GM23248 (cell line): ENCODE measurements around the gene PLD1. TPM values are rescaled to one million over a fixed set of nuclear protein-coding genes. Genes with fewer than 3 reads are reported as not detected.

ENCODE experiments used
- DNase-seq: peaks from one replicate; pipeline ENCODE4 v3.0.0-alpha.2; 2015
- H2AFZ ChIP-seq: fragments of 200-600 bp; sonication (generic); 2 replicates; pipeline ENCODE4 v1.6.1; 2016; ENCODE audit warnings: antibody characterized with exemption
- H3F3A ChIP-seq: fragments of 200-600 bp; sonication (generic); 2 replicates; pipeline ENCODE4 v1.6.1; 2016; ENCODE audit warnings: mild to moderate bottlenecking, antibody characterized with exemption, mixed run types; ENCODE audit not compliant: insufficient read depth
- H3K27ac ChIP-seq: fragments of 200-600 bp; sonication (generic); 2 replicates; pipeline ENCODE4 v1.5.1; 2016; ENCODE audit warnings: mild to moderate bottlenecking
- H3K27me3 ChIP-seq: fragments of 200-600 bp; sonication (generic); replicated peaks from 2 replicates; pipeline ENCODE4 v1.6.1; 2016; ENCODE audit warnings: mild to moderate bottlenecking; ENCODE audit not compliant: insufficient read depth
- H3K36me3 ChIP-seq: fragments of 200-600 bp; sonication (generic); 2 replicates; pipeline ENCODE4 v1.6.1; 2016; ENCODE audit warnings: low read depth, mild to moderate bottlenecking
- H3K4me1 ChIP-seq: fragments of 200-600 bp; sonication (generic); 2 replicates; pipeline ENCODE4 v1.6.1; 2016; ENCODE audit warnings: mild to moderate bottlenecking; ENCODE audit not compliant: insufficient read depth
- H3K4me2 ChIP-seq: fragments of 200-600 bp; sonication (generic); one replicate; pipeline ENCODE4 v1.6.1; 2016; ENCODE audit warnings: mild to moderate bottlenecking; ENCODE audit not compliant: unreplicated experiment
- H3K4me3 ChIP-seq: fragments of 200-600 bp; sonication (generic); 2 replicates; pipeline ENCODE4 v1.5.1; 2016; ENCODE audit warnings: mild to moderate bottlenecking
- H3K79me2 ChIP-seq: fragments of 200-600 bp; sonication (generic); 2 replicates; pipeline ENCODE4 v1.6.1; 2016; ENCODE audit warnings: mild to moderate bottlenecking; ENCODE audit not compliant: insufficient read depth
- H3K9ac ChIP-seq: fragments of 200-600 bp; sonication (generic); 2 replicates; pipeline ENCODE4 v1.6.1; 2016; ENCODE audit warnings: mild to moderate bottlenecking
- H3K9me2 ChIP-seq: fragments of 200-600 bp; sonication (generic); 2 replicates; pipeline ENCODE4 v1.6.1; 2016; ENCODE audit warnings: mixed run types, mild to moderate bottlenecking, moderate library complexity; ENCODE audit not compliant: insufficient read depth
- H3K9me3 ChIP-seq: fragments of 200-600 bp; sonication (generic); one replicate; pipeline ENCODE4 v1.6.1; 2017; ENCODE audit warnings: low read depth
- H4K20me1 ChIP-seq: fragments of 200-600 bp; sonication (generic); 2 replicates; pipeline ENCODE4 v1.6.0; 2016; ENCODE audit not compliant: insufficient read depth
- EZH2 ChIP-seq: fragments of 200-600 bp; sonication (generic); IDR thresholded peaks from 2 replicates; pipeline ENCODE4 v1.6.1; 2018; ENCODE audit warnings: antibody characterized with exemption, mild to moderate bottlenecking; ENCODE audit not compliant: insufficient read depth, poor library complexity, severe bottlenecking
- EZH2phosphoT487 ChIP-seq: fragments of 200-600 bp; sonication (generic); IDR thresholded peaks from 2 replicates; pipeline ENCODE4 v1.6.1; 2018; ENCODE audit warnings: antibody characterized with exemption, moderate library complexity, mild to moderate bottlenecking, low read depth; ENCODE audit not compliant: insufficient read depth
- WGBS, 2 experiments: methylation state at CpG; one replicate each; pipeline ENCODE4 v1.1.6; 2015 to 2017; ENCODE audit warnings: low lambda C conversion rate in 2 of 2, low coverage in 1 of 2; ENCODE audit errors: missing lambda C conversion rate in 2 of 2; 5-methylcytosine and 5-hydroxymethylcytosine counted together
- in situ Hi-C: fragments of 300-500 bp; cut with MboI; formaldehyde crosslinking; loops from 2 replicates; pipeline ENCODE4 v1.15.0; 2020
- polyA plus RNA-seq: library from polyadenylated mRNA; unstranded; fragments of >200 nt; fragmentation: Nextera tagmentation; extraction: Ambion mirVana; gene quantifications from 2 replicates; pipeline ENCODE4 v1.2.1, GENCODE V29; 2016
- total RNA-seq: library from RNA; depleted of rRNA; stranded (reverse); fragments of >200 nt; shearing (Covaris generic); gene quantifications from 2 replicates; pipeline ENCODE4 v1.2.3, GENCODE V29; 2014

PLD1 gene
- total and polyA plus RNA-seq, 2 experiments from 2014 or later: 3.0 to 4.6 TPM

- no peak for DNase-seq
- no peaks in the 10 kb centered on the region for H3K27me3 ChIP-seq
- H3K79me2 ChIP-seq: no peaks in the 10 kb centered on the region
- no peak overlapping the region for H3K4me3 ChIP-seq
- H3K27ac ChIP-seq: no peak overlapping the region
- H4K20me1 ChIP-seq: no peaks in the 10 kb centered on the region
- H3K4me2 ChIP-seq: no peak overlapping the region
- in situ Hi-C loops: loop anchor here (10.0 to 25.0 kb wide), 3 partner anchors 381 to 604 kb away; no protein-coding TSS in a partner anchor
- peaks cover 9% of the 10 kb centered on the region; the same call in 1 of the 2 replicates for H3K4me1 ChIP-seq
- H2AFZ ChIP-seq: no peak overlapping the region
- no peak overlapping the region for H3K9ac ChIP-seq
- H3K9me2 ChIP-seq: no peaks in the 10 kb centered on the region
- no peaks in the 10 kb centered on the region for H3K36me3 ChIP-seq
- TF ChIP-seq EZH2 (no peak), EZH2phosphoT487 (no peak)
- no peaks in the 10 kb centered on the region for H3F3A ChIP-seq
- no peaks in the 10 kb centered on the region for H3K9me3 ChIP-seq
These were observed 241.5 kb downstream of the PLD1 start for GRCh38 chr3:171568766-171569165.

GRCh38 chr3:171566803-171567422 is 243.4 kb downstream of the PLD1 start:
- H3K4me3 ChIP-seq: no peak overlapping the region
- no peaks in the 10 kb centered on the region for H3K9me2 ChIP-seq
- DNase-seq: peak; percentile 58
- no peaks in the 10 kb centered on the region for H3K36me3 ChIP-seq
- H3K27ac ChIP-seq: no peak overlapping the region
- in situ Hi-C loops: loop anchor here (10.0 to 25.0 kb wide), 3 partner anchors 380 to 602 kb away; no protein-coding TSS in a partner anchor
- 0 to 3% methylated on average over 4 of the region's 4 CpGs for WGBS, 2 experiments
- H3F3A ChIP-seq: no peaks in the 10 kb centered on the region
- no peak overlapping the region for H3K9ac ChIP-seq
- peaks cover 9% of the 10 kb centered on the region; the same call in 1 of the 2 replicates for H3K4me1 ChIP-seq
- H3K27me3 ChIP-seq: no peaks in the 10 kb centered on the region
- no peak overlapping the region for H3K4me2 ChIP-seq
- no peaks in the 10 kb centered on the region for H3K9me3 ChIP-seq
- TF ChIP-seq EZH2 (no peak), EZH2phosphoT487 (no peak)
- no peaks in the 10 kb centered on the region for H3K79me2 ChIP-seq
- no peaks in the 10 kb centered on the region for H4K20me1 ChIP-seq
- H2AFZ ChIP-seq: no peak overlapping the region

- Histone ChIP-seq H3K79me2 (no peaks in the 10 kb centered on the region), H4K20me1 (no peaks in the 10 kb centered on the region), H3K27me3 (no peaks in the 10 kb centered on the region), H3K9me2 (no peaks in the 10 kb centered on the region), H3K4me1 (peaks cover 9% of the 10 kb centered on the region; the same call in 1 of the 2 replicates), H3K9me3 (no peaks in the 10 kb centered on the region), H3K4me2 (no peak overlapping the region), H3F3A (no peaks in the 10 kb centered on the region), H3K9ac (no peak overlapping the region), H3K36me3 (no peaks in the 10 kb centered on the region), H2AFZ (no peak overlapping the region), H3K27ac (no peak overlapping the region), H3K4me3 (no peak overlapping the region)
- in situ Hi-C loops: loop anchor here (10.0 to 25.0 kb wide), 3 partner anchors 378 to 601 kb away; no protein-coding TSS in a partner anchor
- TF ChIP-seq EZH2phosphoT487 (no peak), EZH2 (no peak)
- DNase-seq: peak; percentile 53
- WGBS, 2 experiments: 71 to 74% methylated on average over 2 of the region's 2 CpGs
These were observed 244.7 kb downstream of the PLD1 start for GRCh38 chr3:171565481-171566058.

GRCh38 chr3:171564748-171565480 is 245.4 kb downstream of the PLD1 start:
- H3K9me3 ChIP-seq: no peaks in the 10 kb centered on the region
- H2AFZ ChIP-seq: no peak overlapping the region
- H3K4me2 ChIP-seq: no peak overlapping the region
- H3K4me1 ChIP-seq: peaks cover 9% of the 10 kb centered on the region; the same call in 1 of the 2 replicates
- no peaks in the 10 kb centered on the region for H3K27me3 ChIP-seq
- 68 to 80% methylated on average over 6 of the region's 6 CpGs for WGBS, 2 experiments
- no peak for TF ChIP-seq EZH2
- no peak for TF ChIP-seq EZH2phosphoT487
- H3K27ac ChIP-seq: no peak overlapping the region
- H3K9ac ChIP-seq: no peak overlapping the region
- no peaks in the 10 kb centered on the region for H3K9me2 ChIP-seq
- in situ Hi-C loops: loop anchor here (10.0 to 25.0 kb wide), 3 partner anchors 378 to 600 kb away; no protein-coding TSS in a partner anchor
- no peaks in the 10 kb centered on the region for H3K36me3 ChIP-seq
- H4K20me1 ChIP-seq: no peaks in the 10 kb centered on the region
- no peaks in the 10 kb centered on the region for H3K79me2 ChIP-seq
- no peaks in the 10 kb centered on the region for H3F3A ChIP-seq
- DNase-seq: no peak
- no peak overlapping the region for H3K4me3 ChIP-seq
